Karpas-422 (cell line): ENCODE data around the gene SDK1. TPM values are rescaled to one million over a fixed set of nuclear protein-coding genes. Genes with fewer than 3 reads are reported as not detected.

ENCODE experiments used
- DNase-seq: peaks from one replicate; pipeline ENCODE4 v3.0.0-alpha.2; 2015
- H2AFZ ChIP-seq: fragments of 200-600 bp; sonication (generic); 2 replicates; pipeline ENCODE4 v1.6.1; 2014; ENCODE audit warnings: antibody characterized with exemption, low read length, mixed read lengths
- H3K27ac ChIP-seq: fragments of 200-600 bp; sonication (generic); 2 replicates; pipeline ENCODE4 v1.5.1; 2014; ENCODE audit warnings: mild to moderate bottlenecking, low read length, moderate library complexity
- H3K27me3 ChIP-seq: fragments of 200-600 bp; sonication (generic); 2 replicates; pipeline ENCODE4 v1.6.1; 2014; ENCODE audit warnings: low read length, mixed read lengths
- H3K36me3 ChIP-seq: fragments of 200-600 bp; sonication (generic); 2 replicates; pipeline ENCODE4 v1.6.1; 2014; ENCODE audit warnings: low read length, mixed read lengths; ENCODE audit not compliant: insufficient read depth
- H3K4me1 ChIP-seq: fragments of 200-600 bp; sonication (generic); 2 replicates; pipeline ENCODE4 v1.6.1; 2014; ENCODE audit warnings: mild to moderate bottlenecking, low read length, mixed read lengths
- H3K4me2 ChIP-seq: fragments of 200-600 bp; sonication (generic); 2 replicates; pipeline ENCODE4 v1.6.1; 2014; ENCODE audit warnings: low read length, low read depth, mild to moderate bottlenecking; ENCODE audit not compliant: poor library complexity, severe bottlenecking
- H3K4me3 ChIP-seq: fragments of 200-600 bp; sonication (generic); 2 replicates; pipeline ENCODE4 v1.5.1; 2014; ENCODE audit warnings: mild to moderate bottlenecking, antibody characterized with exemption, low read length, mixed read lengths
- H3K79me2 ChIP-seq: fragments of 200-600 bp; sonication (generic); 2 replicates; pipeline ENCODE4 v1.6.1; 2014; ENCODE audit warnings: mild to moderate bottlenecking, low read length, mixed read lengths
- H3K9ac ChIP-seq: fragments of 200-600 bp; sonication (generic); 2 replicates; pipeline ENCODE4 v1.6.0; 2014; ENCODE audit warnings: low read length
- H3K9me2 ChIP-seq: fragments of 200-600 bp; sonication (generic), shearing (Covaris generic); replicated peaks from 2 replicates; pipeline ENCODE4 v1.6.0; 2014; ENCODE audit warnings: mild to moderate bottlenecking, low read length, moderate library complexity; ENCODE audit not compliant: insufficient read depth
- H3K9me3 ChIP-seq: fragments of 300-700, 200-600 bp; sonication (generic); 2 replicates; pipeline ENCODE4 v1.6.1; 2014; ENCODE audit warnings: low read length, mixed read lengths
- H4K20me1 ChIP-seq: fragments of 200-600 bp; sonication (generic); 2 replicates; pipeline ENCODE4 v1.6.1; 2014; ENCODE audit warnings: mild to moderate bottlenecking, antibody characterized with exemption, low read length, low read depth; ENCODE audit not compliant: insufficient read depth
- total RNA-seq: library from RNA; depleted of rRNA; stranded (reverse); fragments of >200 nt; shearing (Covaris generic); gene quantifications from 2 replicates; pipeline ENCODE4 v1.2.3, GENCODE V29; 2014; ENCODE audit warnings: low replicate concordance

The SDK1 gene
- total RNA-seq, 1 experiment from 2014 or later, result not detected

DNA sequence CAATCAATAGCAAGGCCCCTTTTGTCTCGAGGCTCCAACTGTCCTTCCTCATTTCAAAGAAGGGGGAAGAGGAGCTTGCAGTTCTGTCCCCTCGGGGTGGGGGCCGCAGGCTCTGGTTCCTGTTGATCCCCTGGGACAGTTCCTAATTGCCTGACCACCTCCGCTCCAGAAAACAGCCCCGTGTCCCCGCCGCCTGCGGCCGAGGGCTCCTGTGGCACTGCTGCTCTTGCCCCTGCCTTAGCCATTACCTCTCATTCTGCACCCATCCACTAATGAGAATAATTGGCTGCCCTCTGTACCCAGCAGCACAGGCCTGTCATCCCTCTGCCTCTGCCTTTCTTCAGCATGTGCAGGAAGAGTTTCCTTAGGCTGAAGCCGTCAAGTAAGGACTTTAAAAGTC, 712.7 kb downstream of the SDK1 start:
- no peaks in the 10 kb centered on the region for H3K4me1 ChIP-seq
- H2AFZ ChIP-seq, result no peak overlapping the region
- no peaks in the 10 kb centered on the region for H4K20me1 ChIP-seq
- H3K27me3 ChIP-seq, result no peaks in the 10 kb centered on the region
- no peaks in the 10 kb centered on the region for H3K36me3 ChIP-seq
- H3K27ac ChIP-seq, result no peak overlapping the region
- DNase-seq, result no peak
- no peaks in the 10 kb centered on the region for H3K79me2 ChIP-seq
- no peak overlapping the region for H3K4me3 ChIP-seq
- no peaks in the 10 kb centered on the region for H3K9me2 ChIP-seq
- H3K4me2 ChIP-seq, result no peak overlapping the region
- H3K9ac ChIP-seq, result no peak overlapping the region
- H3K9me3 ChIP-seq, result peaks cover 3% of the 10 kb centered on the region; the same call in 1 of the 2 replicates

DNA sequence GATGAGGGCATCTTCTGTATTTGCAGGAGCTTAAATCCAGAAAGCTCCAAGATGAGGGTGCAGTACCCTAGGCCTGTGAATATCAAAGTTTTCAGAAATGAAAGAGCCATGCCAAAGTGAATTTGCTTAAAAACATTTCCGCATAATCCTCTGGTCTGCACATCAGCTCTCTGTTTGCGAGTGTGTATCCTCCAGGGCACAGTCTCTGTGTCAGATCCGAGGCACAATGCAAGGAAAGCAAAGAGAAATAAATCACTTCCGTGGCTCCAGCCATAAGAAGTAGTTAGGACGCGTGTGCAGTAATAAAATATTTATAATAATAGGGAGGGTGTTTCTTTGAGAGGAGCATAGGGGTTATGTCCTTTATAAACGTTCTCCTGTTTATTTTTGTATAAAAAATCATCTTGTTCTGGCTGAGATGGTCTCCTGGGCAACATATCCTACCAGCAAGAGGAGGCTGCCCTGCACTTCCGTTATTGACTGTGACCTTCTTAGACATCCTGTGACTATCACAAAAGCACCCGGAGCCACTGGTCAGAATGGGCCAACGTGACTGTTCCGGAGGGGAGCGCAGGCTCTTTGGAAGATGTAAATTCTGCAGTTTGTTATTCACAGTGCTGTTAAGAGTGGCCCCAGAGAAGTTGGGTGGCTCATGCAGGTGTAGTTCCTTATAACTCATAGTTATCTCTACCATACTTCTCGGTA, 713.4 kb downstream of the SDK1 start:
- no peaks in the 10 kb centered on the region for H3K4me1 ChIP-seq
- no peaks in the 10 kb centered on the region for H3K9me2 ChIP-seq
- H3K36me3 ChIP-seq, result no peaks in the 10 kb centered on the region
- no peaks in the 10 kb centered on the region for H3K27me3 ChIP-seq
- no peak overlapping the region for H2AFZ ChIP-seq
- DNase-seq, result no peak
- no peak overlapping the region for H3K27ac ChIP-seq
- H3K9me3 ChIP-seq, result peaks cover 6% of the 10 kb centered on the region; the same call in 1 of the 2 replicates
- no peaks in the 10 kb centered on the region for H4K20me1 ChIP-seq
- no peak overlapping the region for H3K9ac ChIP-seq
- H3K4me2 ChIP-seq, result no peak overlapping the region
- no peaks in the 10 kb centered on the region for H3K79me2 ChIP-seq
- H3K4me3 ChIP-seq, result no peak overlapping the region

DNA sequence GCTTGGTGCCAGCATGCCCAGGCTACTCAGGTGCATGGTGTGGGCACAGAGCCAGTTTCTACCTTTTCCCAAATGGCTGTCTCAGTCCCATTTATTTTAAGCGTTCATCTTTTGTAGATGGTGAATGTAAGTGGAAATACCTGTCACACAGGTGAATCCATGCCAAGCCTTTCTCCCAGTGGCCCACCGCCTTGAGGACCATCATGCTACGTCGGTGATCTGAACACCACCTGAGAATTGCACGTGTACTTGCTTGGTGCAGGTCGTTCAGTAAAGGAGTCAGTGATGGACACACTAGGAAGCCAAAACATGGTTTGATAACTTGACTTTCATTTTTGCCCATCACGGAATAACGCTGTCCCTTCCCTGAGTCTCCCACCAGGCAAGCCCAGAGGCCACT, 714.3 kb downstream of the SDK1 start:
- Histone ChIP-seq H2AFZ (no peak overlapping the region), H3K4me3 (no peak overlapping the region), H3K4me1 (no peaks in the 10 kb centered on the region), H3K79me2 (no peaks in the 10 kb centered on the region), H3K27me3 (no peaks in the 10 kb centered on the region), H3K4me2 (no peak overlapping the region), H3K9ac (no peak overlapping the region), H3K36me3 (no peaks in the 10 kb centered on the region), H3K9me3 (peaks cover 6% of the 10 kb centered on the region; the same call in 1 of the 2 replicates), H4K20me1 (no peaks in the 10 kb centered on the region), H3K27ac (no peak overlapping the region), H3K9me2 (no peaks in the 10 kb centered on the region)
- DNase-seq, result no peak

DNA sequence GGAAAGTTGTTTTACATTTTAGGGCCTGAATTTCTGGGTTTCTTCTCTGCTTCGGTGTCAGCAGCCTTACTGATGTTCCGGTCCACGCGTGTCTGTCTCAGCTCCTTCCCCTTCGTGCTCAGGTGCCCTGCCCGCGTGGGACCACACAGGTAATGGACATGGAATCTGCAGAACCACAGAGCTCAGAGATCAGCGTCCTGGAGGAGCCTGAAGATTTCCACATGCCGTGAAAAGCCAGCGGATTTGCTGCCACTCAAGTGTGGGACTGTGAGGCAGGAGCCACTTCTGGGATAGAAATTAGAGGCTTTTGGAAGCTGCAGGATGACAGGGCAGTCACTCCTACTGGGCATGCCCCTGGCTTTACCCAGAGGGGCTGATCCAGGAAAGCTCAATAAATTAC, 714.9 kb downstream of the SDK1 start:
- Histone ChIP-seq H3K27me3 (no peaks in the 10 kb centered on the region), H3K9me2 (no peaks in the 10 kb centered on the region), H4K20me1 (no peaks in the 10 kb centered on the region), H3K4me1 (no peaks in the 10 kb centered on the region), H3K27ac (no peak overlapping the region), H3K36me3 (no peaks in the 10 kb centered on the region), H3K79me2 (no peaks in the 10 kb centered on the region), H2AFZ (no peak overlapping the region), H3K4me3 (no peak overlapping the region), H3K4me2 (no peak overlapping the region), H3K9me3 (peaks cover 6% of the 10 kb centered on the region; the same call in 1 of the 2 replicates), H3K9ac (no peak overlapping the region)
- no peak for DNase-seq

DNA sequence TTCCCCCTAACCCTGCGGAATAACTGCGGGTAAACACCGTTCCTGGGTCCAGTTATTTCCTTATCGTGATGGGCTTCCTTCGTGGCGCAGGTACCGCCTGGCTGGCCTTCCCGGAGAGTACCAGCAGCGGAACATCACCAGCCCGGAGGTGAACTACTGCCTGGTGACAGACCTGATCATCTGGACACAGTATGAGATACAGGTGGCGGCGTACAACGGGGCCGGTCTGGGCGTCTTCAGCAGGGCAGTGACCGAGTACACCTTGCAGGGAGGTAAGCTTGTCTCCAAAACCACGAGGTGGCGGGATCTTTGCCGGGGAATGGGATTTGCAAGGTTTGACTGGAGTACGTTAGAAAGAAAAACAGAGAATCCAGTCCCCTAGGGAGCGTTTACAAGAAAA, 716.0 kb downstream of the SDK1 start:
- Histone ChIP-seq H3K4me1 (no peaks in the 10 kb centered on the region), H3K4me3 (no peak overlapping the region), H3K9me2 (no peaks in the 10 kb centered on the region), H3K4me2 (no peak overlapping the region), H3K79me2 (no peaks in the 10 kb centered on the region), H3K27ac (no peak overlapping the region), H4K20me1 (no peaks in the 10 kb centered on the region), H3K9me3 (peaks cover 6% of the 10 kb centered on the region; the same call in 1 of the 2 replicates), H2AFZ (no peak overlapping the region), H3K9ac (no peak overlapping the region), H3K27me3 (no peaks in the 10 kb centered on the region), H3K36me3 (no peaks in the 10 kb centered on the region)
- no peak for DNase-seq

DNA sequence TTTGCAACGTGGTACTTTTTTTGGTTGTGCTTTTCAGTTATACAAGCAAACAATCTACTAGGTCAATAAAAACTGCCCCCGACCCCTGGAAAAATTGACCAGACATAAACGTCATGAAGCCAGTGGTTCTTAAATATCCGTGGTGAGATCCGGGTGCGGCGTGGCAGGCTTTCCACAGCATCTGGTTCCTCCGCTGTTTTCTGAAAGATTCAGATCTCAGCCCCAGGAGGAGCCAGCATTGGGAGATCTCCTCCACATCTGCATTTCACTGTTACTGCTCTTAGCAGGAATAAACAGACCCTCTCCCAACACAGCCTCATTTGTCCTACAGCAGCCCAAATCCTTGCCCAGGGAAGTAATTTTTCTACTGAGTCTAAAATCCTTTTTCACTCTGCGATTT, 716.7 kb downstream of the SDK1 start:
- no peak overlapping the region for H3K4me3 ChIP-seq
- H3K27ac ChIP-seq, result no peak overlapping the region

DNA sequence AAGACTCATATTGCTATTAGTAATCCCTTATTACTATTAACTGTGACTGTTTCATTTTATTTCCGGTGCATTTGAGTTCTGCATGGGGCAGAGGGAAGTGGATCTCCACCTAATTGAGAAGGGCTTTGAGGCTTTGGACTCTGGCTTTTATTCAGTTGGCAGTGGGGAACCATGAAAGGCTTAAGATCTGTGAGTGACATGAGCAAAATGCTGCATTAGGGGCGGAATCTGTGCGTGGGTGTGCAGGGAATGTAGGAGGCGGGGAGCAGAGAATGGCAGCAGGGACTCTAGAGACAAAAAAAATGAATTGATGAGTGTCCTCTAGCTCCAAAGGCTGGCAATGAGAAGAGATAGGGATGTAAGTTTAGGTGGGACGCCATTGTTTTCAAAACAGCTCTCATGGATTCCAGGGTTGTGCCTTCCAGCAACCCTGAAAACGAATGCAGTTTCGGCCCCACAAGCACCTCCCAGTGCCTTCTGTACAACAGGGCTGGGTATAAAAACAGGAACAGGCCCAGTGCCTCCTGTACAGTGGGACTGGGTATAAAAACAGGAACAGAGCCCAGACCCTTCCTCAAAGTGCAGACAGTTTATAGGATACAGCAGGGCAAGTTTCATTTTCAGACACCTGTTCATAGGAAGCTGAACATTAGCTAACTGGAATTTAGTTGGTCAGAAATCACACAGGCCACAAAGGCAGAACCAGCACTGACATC, 717.7 kb downstream of the SDK1 start:
- DNase-seq, result no peak
- Histone ChIP-seq H2AFZ (no peak overlapping the region), H3K9me2 (no peaks in the 10 kb centered on the region), H3K4me1 (no peaks in the 10 kb centered on the region), H3K4me3 (no peak overlapping the region), H3K27ac (no peak overlapping the region), H3K27me3 (no peaks in the 10 kb centered on the region), H3K79me2 (no peaks in the 10 kb centered on the region), H3K4me2 (no peak overlapping the region), H4K20me1 (no peaks in the 10 kb centered on the region), H3K9ac (no peak overlapping the region), H3K36me3 (no peaks in the 10 kb centered on the region), H3K9me3 (peaks cover 6% of the 10 kb centered on the region; the same call in 1 of the 2 replicates)

More for the DNA sequence above, 716.7 kb downstream of the SDK1 start:
- no peaks in the 10 kb centered on the region for H3K4me1 ChIP-seq
- H3K9me3 ChIP-seq, result peaks cover 6% of the 10 kb centered on the region; the same call in 1 of the 2 replicates
- no peak overlapping the region for H3K4me2 ChIP-seq
- no peaks in the 10 kb centered on the region for H3K36me3 ChIP-seq
- no peak for DNase-seq
- H3K9ac ChIP-seq, result no peak overlapping the region
- H3K79me2 ChIP-seq, result no peaks in the 10 kb centered on the region
- no peaks in the 10 kb centered on the region for H4K20me1 ChIP-seq
- no peak overlapping the region for H2AFZ ChIP-seq
- no peaks in the 10 kb centered on the region for H3K27me3 ChIP-seq
- no peaks in the 10 kb centered on the region for H3K9me2 ChIP-seq

DNA sequence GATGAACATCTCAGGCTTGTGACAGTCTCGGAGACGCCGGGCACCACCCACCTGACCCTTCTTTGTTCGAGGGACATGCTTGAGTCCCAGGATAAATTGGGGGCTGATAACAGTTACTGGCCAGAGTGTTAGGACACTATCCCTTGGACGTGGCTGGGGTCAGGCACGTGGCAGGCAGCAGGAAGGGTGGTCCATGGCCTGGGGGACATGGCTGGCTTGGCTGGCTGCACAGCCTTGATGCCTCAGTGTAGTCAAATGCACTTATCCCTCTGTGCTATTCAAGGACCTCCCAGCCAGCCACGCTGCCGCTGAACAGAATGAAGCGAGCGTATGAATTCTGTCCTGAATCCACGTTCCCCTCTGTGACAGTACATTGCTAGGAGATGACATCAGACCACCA, 719.0 kb downstream of the SDK1 start:
- Histone ChIP-seq H3K27me3 (no peaks in the 10 kb centered on the region), H3K79me2 (no peaks in the 10 kb centered on the region), H3K9me2 (no peaks in the 10 kb centered on the region), H3K27ac (no peak overlapping the region), H4K20me1 (no peaks in the 10 kb centered on the region), H3K4me2 (no peak overlapping the region), H3K36me3 (no peaks in the 10 kb centered on the region), H3K4me3 (no peak overlapping the region), H2AFZ (no peak overlapping the region), H3K9ac (no peak overlapping the region), H3K4me1 (no peaks in the 10 kb centered on the region), H3K9me3 (peaks cover 6% of the 10 kb centered on the region; the same call in 1 of the 2 replicates)
- DNase-seq, result no peak
